Activated effector memory CD4-positive, alpha-beta T cell treated with anti-CD3 and anti-CD28 coated beads, Interleukin-2, amount 50 U/mL, for 16 hours (primary cell): ENCODE results near the gene GRM8.

ENCODE experiments used
- DNase-seq: peaks from one replicate; pipeline ENCODE4 v3.0.0-alpha.2; 2020

Gene GRM8

DNA sequence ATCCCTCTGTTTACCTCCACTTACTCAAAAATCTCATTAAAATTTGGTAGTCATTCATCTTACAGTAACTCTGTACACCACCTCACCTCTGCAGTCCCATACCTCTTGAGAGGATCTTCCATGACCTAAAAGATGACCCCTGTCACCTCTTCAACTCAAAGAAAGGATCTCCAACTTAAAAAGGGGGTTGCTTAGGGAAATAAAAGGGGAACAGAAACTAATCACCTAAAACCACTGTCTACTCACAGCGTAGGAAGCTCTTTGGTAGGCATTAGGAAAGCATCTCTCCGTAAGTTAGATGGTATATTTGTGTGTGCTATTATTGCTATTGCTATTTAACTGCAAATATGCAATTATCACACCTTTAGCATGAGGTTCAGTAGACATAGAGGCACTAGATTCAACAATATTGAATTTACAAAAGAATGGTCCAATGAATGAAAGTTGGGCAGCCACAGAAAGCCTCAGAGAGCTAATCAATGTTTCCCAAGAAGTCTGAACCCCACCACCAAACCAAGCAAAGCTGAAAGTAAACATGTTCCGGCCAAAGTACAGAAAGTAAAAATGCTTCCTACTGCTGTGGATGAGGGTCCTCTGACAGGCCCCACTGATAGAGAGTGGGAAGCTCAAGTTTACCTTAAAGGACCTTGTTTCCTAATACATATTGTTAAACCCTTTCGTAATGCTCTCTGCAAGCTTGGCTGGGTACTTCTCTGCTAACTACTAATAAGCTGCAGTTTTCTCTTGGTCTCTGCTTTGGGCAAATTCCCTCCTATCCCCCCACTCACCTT is 105.8 kb downstream of the GRM8 start:
- no peak for DNase-seq

DNA sequence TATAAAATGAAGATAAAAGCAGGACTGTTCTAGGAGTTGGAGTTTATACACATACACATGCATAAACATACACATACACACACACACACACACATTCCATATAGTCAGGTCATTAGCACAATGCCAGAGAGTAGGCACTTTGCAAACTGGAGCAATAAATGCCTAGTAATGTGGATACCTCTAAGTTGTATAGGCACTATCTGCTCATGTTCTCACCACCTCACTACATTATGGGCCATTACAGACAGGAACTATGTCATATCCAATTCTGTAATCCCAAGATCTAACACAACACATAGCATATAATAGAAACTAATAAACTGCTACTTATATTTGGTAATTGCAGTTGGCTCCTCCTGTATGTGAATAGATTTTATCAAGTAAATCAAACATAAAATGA is 115.6 kb downstream of the GRM8 start:
- no peak for DNase-seq

DNA sequence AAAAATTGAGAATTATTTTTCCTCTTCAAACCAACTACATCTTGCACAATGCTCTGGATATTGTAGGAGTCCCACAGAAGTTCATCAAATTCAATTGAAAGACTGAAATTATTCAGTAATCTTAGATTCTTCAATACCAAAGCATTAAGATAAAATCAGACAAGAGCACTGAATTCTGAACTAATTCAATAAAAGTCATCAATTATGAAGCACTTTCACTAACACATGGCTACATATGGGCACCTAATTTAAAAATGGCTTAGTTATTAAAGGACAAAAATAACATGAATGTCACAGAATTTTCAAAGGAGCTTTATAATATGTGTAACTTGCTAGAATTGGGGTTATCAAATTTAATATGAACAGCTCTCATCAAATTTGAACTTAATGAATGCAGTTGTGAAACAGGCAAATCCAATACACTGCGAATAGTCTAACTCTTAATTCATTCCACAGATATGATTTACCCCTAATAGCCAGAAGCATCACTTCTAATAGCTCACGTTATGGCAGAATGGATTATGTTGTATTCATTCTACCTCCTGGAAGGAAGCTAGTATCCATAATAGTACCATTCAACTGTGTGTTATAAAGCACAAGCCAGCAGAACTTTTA is 116.8 kb downstream of the GRM8 start:
- no peak for DNase-seq

DNA sequence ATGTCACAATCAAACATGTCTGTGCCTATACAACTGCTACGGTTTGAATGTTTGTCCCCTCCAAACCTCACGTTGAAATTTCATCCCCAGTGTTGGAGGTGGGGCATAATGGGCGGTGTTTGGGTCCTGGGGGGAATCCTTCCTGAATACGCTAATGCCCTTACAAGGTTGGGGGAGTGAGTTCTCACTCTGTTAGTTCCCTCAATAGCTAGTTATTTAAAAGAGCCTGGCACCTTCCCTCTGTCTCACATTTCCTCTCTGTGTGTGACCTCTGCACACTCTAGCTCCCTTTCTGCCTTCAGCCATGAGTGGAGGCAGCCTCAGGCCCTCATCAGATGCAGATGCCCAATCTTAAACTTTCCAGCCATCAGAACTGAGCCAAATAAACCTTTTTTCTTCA is 129.5 kb downstream of the GRM8 start:
- no peak for DNase-seq

DNA sequence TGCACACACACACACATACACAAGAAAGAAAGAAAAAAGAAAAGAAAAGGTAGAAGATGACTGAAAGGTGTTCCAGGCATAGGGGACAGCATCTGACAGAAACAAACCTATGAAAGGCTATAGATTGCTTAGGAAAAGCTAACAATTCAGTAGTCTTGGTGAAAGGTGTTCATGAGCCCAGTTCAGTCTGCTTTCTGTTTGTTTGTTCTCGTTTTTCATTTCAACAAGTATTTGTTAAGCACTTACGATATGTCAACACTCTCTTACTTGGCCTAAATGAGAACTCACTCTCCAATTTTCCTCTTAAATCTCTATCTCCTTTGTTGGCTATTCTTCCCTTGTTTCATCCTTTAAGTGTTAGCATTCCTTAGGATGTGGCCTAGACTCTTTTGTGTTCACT is 133.2 kb downstream of the GRM8 start:
- DNase-seq: no peak

DNA sequence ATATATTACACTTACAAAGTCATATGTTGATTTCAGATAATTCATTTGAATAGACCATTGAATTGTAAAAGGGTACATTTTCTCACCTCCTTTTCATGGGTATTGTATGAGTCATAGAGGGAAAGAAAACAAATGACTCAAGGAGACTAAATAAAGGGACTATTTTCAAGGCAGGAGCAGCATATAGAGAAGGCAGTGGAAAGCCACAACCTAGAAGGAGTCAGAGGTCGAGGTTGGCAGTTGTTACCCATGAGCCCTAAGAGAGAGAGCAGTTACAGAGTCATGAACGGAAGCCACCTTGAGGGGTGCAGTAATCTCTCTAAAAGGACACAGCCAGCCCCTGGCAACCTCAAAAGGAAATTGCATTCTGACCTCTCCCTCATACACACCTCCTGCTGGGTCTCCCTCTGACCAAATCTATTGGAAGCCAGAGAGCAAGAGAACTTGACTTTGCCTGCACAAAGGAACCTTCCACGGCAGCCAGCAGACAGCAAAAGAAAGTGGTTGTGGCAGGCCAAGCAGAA is 137.9 kb downstream of the GRM8 start:
- no peak for DNase-seq

DNA sequence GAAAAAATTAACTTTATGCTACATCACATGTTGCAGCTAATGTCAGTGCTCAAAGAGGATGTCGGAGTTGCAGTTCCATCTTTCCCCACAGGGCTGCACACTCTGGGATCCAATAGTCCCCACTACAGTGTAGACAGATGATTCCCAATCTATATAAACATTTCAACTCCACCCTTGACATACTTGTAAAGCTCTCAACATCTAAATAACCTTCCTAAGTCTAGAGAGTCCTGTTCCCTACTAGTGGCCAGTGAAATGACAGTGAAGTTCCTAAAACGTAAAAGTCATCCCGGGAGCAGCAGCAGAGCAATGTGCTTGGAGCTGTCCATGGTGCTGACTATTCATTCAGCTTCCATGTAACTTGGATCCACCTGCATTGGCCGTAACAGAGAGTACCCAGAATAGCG is 145.1 kb downstream of the GRM8 start:
- no peak for DNase-seq

DNA sequence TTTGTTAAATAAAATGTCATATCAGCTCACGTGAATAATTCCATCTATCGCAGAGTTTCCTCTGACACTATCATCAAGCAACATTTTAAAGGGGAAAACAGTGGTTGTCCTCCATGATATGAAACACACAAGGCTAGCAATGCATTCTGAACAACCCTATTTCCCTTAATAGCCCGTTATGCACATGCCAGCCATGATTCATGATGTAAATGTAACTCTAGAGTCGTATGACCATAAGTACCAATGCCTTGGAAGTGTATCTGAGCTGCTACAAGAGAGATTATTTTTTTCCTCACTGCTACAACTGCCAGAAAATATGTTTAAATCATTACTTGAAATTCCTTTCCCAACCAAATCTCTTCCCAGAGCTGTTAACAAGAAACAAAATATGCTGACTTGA is 159.4 kb downstream of the GRM8 start:
- no peak for DNase-seq

DNA sequence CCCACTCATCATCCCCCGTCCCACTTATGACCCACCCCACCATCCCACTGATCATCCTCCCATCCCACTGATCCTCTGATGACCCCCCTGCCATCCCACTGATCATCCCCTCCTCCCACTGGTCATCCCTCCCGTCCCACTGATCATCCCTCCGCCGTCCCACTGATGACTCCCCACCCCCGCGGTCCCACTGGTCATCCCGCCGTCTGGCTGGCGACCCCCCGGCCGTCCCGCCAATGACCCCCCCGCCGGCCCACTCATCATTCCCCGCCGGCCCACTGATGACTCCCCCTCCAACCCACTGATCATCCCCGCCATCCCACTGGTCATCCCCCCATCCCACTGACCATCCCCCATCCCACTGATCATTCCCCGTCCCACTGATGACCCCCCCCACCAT is 161.1 kb downstream of the GRM8 start:
- no peak for DNase-seq

DNA sequence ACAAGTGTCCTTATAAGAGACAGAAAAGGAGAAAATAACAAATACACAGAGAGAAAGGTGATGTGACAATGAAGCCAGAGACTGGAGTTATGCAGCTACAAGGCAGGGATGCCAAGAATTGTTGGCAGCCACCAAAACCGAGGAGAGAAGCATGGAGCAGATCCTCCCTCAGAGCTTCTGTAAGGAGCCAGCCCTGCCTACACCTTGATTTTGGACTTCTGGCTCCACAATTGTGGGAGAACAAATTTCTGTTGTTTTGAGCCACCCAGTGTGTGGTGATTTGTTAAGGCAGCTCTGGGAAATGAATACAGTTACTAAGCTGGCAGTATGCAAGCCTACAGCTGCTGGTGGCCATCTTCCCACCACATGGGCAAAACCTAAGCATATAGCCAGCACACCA is 163.6 kb downstream of the GRM8 start:
- DNase-seq: no peak

DNA sequence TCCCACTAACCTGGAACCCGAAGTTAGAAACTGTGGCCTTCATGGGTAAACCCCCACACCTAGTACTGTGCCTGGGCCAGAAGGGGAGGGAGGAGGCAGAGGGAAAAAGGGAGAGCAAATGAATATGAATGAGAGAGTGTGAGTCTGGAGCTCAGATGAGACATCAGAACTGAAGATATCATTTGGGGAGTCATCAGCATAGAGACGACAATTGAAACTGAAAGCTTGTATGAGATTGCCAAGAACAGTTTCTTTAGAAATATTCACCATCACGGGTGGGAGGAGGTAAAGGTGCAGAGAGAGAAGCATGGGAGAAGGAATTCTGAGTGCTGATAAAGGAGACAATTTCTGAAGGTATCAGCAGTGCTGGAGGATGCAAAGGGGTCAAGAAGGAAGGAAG is 171.2 kb downstream of the GRM8 start:
- DNase-seq: no peak

DNA sequence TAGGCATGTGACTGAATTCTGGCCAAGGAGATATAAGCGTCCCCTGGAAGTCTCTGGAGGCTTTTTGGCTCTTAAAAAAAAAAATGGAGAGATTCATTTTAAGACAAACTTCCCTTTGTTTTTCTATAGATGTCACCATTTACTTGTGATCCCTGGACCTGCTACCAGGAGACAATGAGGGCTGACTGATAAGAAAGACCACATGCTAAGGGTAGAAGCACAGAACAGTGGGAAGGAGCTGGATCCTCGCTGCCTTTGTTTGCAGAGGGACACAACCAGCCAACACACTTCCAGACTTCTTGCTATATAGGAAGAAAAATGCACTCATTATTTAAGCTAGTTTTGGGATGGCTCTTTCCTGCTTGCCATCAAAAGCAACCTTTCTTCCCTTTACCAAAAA is 172.2 kb downstream of the GRM8 start:
- no peak for DNase-seq

DNA sequence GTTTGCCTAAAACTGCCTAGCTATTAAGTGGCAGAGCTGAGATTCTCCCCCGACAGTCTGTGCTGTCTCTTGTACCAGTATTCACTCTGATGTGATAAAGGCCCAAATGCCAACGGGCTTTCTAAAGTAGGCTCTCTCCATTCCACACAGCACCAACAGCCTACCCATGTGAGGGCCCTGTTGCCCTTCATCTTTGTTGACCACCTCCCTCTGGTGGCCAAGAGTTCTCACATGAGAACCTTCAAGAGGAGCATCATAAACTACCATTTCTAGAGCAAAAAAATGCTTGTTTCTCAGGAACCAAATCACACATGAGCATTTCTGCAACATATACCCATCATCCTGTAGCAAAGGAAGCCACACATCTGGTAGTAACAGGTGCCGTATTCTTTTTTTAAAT is 185.8 kb downstream of the GRM8 start:
- no peak for DNase-seq

DNA sequence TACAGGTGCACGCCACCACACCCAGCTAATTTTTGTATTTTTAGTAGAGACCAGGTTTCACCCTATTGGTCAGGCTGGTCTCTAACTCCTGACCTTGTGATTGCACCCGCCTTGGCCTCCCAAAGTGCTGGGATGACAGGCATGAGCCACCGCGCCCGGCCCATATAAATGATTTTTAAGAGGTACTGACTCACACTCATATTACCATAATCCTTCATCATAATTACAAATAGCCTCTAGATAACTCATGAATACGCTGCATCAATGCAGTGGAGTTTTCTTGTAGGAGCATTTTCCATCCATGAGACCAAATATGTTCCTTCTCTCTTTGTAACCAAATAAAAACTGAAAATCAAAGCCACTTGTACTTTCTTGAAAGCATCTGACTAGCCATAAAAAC is 193.3 kb downstream of the GRM8 start:
- no peak for DNase-seq

DNA sequence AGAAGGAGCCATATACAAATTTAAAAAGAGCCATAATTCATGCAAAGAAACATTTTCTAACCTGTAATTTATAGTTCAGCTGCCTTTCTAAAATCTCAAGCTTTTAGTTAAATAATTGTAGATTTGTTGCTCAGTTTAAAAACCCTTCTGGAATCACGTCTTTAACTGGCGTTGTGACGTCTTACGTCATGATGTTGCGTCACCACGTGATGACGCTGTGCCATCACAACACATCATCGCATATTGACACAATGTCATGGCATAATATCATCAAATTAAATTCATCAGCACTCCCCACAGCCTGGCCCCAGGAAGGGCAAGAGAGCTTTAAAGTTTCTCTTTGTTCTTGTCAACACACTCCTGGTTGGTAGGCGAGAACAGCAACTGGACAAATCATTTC is 194.8 kb downstream of the GRM8 start:
- no peak for DNase-seq

DNA sequence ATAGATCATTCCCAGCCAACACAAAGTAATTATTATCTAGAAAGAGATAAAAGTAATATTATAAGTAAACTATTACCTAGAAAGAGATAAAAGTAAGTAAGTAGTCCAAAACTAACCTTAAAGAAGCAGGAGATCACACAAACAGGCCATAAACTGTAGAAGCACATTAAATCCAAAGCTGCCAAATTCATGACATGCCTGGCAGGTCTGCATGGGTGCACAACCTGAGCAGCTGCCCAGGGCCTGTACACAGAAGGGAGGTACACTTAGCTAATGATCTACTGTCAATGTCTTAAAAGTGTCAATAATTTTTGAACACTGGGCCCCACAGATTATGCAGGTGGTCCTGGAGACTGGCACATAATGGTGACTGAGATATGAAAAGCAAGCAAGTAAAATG is 196.5 kb downstream of the GRM8 start:
- no peak for DNase-seq

DNA sequence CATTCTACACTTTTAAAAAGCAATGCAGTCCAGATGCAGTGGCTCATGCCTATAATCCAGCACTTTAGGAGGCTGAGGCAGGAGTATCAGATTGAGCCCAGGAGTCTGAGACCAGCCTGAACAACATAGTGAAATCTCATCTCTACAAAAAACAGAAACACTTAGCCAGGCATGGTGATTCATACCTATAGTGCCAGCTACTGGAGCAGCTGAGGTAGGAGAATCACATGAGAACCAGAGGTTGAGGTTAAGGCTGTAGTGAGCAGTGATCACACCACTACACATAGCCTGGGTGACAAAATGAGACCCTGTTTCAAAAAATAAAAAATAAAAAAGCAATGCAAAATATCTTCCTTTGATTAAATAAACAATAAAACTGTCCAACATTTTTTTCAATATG is 205.2 kb downstream of the GRM8 start:
- DNase-seq: no peak

DNA sequence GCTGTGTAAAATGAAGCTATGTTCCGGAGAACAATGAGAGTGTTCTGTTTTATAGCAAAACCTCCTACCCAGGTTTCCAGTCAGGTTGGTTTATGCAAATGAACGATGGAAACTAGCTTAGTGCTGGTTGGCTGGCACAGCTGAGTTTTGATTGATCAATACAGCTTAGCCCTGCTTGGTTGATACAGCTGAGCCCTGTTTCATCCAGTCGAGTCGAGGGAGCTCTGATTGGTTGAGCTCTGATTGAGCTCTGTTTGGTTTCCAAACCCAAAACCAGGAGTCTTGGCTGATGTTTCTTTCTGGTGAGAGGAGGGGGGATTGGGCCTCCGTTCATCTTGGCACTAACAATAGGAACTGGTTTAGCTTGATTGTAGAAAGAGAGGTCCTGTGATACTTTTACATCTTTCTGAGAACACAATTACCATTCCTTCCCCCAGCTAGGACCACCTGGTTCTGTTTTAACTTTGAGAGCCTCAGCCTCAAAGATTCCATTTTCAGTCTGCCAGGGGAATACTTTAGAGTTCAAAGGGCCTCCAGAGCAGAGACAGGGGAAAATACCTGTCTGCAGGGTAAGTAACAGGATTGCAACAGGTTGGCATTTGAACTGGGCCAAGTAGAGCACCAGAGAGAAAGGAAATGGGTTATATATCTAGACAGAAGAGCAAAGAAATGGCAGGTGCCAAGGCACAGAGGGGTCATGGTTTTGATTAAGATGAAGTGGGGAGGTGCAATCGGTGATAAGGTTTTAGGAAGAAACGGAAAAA is 210.9 kb downstream of the GRM8 start:
- no peak for DNase-seq

DNA sequence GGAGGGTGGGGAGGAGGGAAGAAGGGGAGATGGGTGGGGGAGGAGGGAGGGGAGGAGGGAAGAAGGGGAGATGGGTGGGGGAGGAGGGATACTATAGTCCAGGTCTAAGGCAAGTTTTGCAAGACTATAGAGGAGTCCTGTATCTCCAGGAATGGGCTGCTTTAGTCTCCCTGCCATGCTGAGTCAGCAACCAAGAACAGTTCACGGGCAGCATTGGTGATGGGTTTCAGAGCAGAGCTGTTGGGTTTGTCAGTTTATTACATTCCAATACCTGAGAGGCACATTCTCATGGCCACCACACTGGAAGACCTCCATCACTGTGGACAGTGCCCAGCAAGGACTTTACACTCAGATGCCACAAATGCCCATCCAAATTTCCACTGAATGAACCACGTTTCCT is 212.7 kb downstream of the GRM8 start:
- no peak for DNase-seq

DNA sequence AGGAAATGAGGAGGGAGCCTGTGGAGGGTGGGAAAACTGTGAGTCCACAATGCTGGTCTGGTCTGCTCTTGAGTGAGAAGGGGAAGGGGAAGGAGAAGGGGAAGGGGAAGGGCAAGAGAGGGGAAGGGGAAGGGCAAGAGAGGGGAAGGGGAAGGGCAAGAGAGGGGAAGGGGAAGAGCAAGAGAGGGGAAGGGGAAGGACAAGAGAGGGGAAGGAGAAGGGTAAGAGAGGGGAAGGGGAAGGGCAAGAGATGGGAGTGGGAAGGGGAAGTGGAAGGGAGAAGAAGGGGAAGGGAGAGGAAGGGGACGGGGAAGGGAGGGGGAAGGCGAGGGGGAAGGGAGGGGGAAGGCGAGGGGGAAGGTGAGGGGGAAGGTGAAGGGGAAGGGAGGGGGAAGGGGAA is 213.2 kb downstream of the GRM8 start:
- no peak for DNase-seq

DNA sequence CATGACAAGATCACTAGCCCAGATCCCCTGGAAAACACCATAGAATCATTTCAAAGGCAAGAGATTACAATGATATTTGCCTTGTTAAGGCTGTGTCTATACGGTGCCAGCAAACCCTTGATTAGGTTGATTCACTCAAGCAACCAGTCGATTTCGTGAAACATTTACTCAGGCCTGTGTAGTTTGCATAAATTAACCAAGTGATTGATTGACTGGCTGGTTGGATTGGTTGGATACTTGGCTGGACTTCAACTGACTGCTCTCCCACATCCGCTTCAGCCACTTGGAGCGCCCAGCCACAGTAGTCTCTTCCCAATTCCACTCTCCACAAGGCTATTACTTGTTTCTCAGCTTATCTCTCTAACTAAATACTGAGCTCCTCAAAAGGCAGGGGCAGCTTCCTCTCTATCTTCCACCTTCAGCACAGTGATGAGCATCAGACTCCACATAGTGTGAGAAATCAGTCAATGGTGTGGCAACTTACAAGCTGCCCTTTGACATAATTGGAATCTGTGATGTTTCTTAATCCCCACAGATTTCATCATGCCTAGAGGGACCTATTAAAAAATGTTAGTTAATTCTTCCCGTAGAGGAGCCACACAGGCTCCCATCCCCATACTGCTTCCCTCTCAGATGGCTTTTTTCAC is 217.4 kb downstream of the GRM8 start:
- no peak for DNase-seq

DNA sequence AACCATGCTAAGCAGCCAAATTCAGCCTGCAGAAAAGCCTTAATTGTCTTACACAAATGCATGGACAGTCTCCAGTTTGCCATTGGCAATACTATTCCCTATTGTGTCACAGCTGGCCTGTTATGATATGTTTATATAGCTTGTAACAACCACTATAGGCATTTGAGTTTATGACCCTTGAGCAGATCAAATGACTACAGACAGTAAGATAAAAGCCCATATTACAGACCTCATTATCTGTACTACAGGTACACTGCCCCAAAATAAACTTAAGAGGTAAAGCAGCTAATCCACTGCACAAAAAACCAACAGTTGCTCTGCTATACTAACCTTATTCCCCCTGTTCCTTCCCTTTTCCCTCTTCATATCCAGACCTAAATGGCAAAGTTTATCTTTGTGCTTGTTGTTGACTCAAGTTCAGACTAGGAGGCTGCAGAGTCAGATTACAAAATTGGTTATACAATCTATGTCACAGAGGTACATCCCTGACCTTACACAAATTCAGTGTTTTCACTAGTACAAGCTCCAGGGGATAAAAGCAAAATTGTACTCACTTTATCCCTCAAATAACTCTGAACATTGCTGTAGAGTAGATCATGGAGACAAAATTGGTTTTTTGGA is 218.4 kb downstream of the GRM8 start:
- DNase-seq: no peak

DNA sequence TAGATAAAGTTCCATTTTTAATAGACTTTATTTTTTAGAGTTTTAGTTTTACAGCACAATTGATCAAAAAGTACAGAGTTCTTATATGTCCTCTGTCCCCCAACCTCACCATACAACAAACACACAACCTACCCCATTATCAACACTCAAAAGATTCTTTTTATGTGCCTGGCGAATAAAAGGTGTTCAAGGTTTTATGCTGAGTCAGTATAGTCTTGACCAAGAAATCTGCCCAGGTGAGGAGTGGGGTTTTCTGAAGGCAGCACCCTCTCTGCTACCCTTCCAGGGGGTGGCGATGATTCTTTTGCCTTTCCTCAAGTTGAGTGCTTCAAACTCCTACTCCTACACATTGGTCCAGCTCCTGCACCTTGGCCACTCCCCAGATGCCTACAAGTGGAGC is 222.9 kb downstream of the GRM8 start:
- no peak for DNase-seq
